ENCODE results near the gene RAB3D. TPM values are rescaled to one million over a fixed set of nuclear protein-coding genes. Genes with fewer than 3 reads are reported as not detected.
A peak's percentile ranks its signal among the peaks of the same experiment; 100 is the strongest.
"Not testable (repeated sequence)": the region's sequence is repeated elsewhere in the genome, so short reads cannot be mapped to it uniquely, and the experiment has no call there.

Gene RAB3D
- total RNA-seq, 1 donor from 2014 or later: 9.4 TPM

- DNase-seq (ENCODE audit: missing footprints): peak; percentile 98
- intact Hi-C loops (cut with DNase I): loop anchor here (2.0 kb wide), 2 partner anchors 28 to 52 kb away; partner anchors contain the start of gene SWSAP1
- ATAC-seq: peak; percentile 95
Observed at GRCh38 chr19:11346104-11346940, 6.9 kb upstream of the RAB3D start, which contains the start of the genes CCDC159 and TMEM205. Gene CCDC159, plus strand, starts transcription at chr19:11346519. Its CDS starts 88 bp downstream, at chr19:11346607. Gene TMEM205, minus strand, starts transcription at chr19:11346268. Its CDS starts 649 bp downstream, at chr19:11345619.

DNA sequence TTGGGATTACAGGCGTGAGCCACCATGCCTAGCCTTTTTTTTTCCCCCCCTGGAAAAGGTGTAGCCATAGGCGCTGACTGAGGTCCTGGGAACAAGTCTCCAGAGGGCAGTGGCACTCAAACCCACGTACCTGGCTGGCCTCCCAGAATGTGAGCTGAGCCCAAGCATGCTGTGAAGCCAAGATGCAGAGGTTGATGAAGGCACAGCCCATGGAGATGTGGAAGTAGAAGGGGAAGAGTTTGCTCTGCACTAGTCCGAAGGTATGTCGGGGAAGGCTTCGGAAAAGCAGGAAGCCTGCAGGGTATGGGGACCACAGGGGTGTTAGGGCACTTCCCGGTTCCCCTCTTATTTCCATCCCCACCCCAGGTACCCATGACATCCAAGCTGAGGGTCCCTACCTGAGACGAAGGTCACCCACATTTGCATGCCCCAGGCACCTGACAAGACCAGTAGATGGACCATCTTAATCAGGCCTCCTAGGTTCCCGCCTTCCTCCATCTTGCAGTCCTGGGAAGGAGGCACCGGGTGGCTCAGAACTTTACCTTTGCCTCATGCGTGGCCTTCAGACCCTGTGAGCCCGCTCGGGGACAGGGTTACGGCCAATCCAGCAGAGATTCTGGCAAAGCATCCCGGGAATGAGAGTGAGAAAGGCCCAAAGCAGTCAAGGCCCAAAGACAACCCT is 5.8 kb upstream of the RAB3D start:
- DNase-seq (ENCODE audit: missing footprints): no peak
- ATAC-seq: no peak
- intact Hi-C loops (cut with DNase I): no loop called here

- DNase-seq (ENCODE audit: missing footprints): no peak
- ATAC-seq: no peak
- intact Hi-C loops (cut with DNase I): no loop called here
Observed at GRCh38 chr19:11342429-11342828, 3.0 kb upstream of the RAB3D start.

- intact Hi-C loops (cut with DNase I); ATAC-seq; DNase-seq (ENCODE audit: missing footprints): not testable (repeated sequence)
Observed at GRCh38 chr19:11340099-11340467, 626 bp upstream of the RAB3D start.

GRCh38 chr19:11338569-11339253 is 746 bp downstream of the RAB3D start:
- ATAC-seq (peak; percentile 4), DNase-seq (ENCODE audit: missing footprints) (no peak)
- intact Hi-C loops (cut with DNase I): no loop called here

- no peak for ATAC-seq
- no peak for DNase-seq (ENCODE audit: missing footprints)
- intact Hi-C loops (cut with DNase I): no loop called here
Observed at GRCh38 chr19:11338121-11338520, 1.3 kb downstream of the RAB3D start.

DNA sequence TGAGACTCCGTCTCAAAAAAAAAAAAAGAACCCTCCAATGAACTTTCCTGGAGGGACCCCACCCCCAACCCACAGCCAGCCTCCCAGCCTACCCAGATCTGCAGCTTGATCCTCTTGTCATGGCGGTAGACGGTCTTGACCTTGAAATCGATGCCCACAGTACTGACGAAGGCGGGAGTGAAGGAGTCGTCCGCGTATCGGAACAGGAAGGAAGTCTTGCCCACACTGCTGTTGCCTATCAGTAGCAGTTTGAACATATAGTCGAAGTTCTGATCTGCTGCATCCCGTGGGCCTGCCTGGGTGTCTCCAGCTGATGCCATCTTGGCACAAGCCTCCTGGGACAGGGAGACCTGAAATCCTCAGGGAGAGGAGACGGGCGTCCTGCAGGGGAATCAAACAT is 2.4 kb downstream of the RAB3D start:
- DNase-seq (ENCODE audit: missing footprints): no peak
- no peak for ATAC-seq
- intact Hi-C loops (cut with DNase I): no loop called here

DNA sequence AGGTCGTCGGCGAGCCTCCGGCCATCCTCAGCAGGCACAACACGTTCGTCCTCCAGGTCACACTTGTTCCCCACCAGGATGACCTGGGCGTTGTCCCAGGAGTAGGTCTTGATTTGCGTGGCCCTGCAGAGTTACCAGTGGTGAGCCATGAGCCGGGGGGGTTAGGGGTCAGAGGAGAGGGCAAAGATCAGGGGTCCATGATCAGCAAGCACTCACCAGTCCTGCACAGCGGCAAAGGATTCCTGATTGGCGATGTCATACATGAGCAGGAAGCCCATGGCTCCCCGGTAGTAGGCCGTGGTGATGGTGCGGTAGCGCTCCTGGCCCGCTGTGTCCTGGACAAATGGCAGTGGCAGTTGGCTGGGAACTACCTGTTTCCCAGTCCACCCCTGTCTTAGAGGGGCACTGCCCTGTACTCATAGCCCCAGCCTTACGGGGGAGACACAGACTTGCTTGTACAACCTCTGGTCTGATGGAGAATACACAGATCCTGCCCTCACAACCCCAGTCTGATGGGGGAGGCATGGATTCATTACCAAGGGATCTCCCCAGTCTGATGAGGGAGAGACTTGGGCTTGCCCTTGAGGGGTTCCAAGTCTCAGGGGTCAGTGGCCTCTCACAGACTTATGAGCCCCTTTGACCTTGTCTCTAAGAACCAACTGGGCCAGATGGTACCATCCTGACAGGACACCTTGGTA is 3.9 kb downstream of the RAB3D start:
- intact Hi-C loops (cut with DNase I): no loop called here
- no peak for ATAC-seq
- no peak for DNase-seq (ENCODE audit: missing footprints)

DNA sequence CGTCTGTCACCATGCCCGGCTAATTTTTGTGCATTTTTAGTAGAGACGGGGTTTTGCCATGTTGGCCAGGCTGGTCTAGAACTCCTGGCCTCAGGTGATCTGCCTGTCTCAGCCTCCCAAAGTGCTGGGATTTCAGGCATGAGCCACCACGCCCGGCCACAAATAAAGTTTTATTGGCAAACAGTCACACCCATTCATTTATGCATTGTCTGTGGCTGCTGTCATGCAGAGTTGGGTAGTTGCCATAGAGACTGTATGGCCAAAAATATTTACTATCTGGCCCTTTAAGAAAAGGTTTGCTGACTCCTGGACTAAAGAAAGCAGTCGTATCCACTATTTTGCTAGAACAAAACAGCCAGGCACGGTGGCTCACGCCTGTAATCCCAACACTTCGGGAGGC is 5.6 kb downstream of the RAB3D start:
- intact Hi-C loops (cut with DNase I); DNase-seq (ENCODE audit: missing footprints); ATAC-seq: not testable (repeated sequence)

DNA sequence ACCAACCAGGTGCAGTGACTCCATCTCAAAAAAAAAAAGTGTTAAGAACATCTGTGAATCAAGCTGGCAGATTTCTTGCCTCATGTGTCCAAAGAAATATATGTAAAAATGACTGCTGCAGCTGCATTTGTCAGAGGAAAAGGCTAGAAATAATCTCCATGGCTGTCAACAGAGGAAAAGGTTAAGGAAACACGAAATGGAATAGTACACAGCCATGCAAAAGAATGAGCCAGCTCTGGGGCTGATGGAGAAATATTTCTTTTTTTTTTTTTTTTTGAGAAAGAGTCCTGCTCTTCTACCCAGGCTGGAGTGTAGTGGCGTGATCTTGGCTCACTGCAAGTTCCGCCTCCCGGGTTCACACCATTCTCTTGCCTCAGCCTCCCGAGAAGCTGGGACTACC is 6.6 kb downstream of the RAB3D start:
- intact Hi-C loops (cut with DNase I): no loop called here
- no peak for DNase-seq (ENCODE audit: missing footprints)
- no peak for ATAC-seq

DNA sequence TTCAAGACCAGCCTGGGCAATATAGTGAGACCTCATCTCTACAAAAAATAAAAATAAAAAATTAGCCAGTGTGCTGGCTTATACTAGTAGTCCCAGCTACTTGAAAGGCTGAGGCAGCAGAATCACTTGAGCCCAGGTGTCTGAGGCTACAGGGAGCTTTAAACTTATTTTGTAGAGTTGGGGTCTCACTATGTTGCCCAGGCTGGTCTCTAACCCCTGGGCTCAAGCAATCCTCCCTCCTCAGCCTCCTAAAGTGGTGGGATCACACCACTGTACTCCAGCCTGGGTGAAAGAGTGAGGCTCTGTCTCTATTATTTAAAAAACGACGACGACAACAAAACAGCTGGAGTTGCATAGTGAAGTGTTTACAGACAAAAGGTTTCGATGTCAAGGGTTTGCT is 8.0 kb downstream of the RAB3D start:
- intact Hi-C loops (cut with DNase I): no loop called here
- ATAC-seq: no peak

GRCh38 chr19:11330127-11330526 is 9.3 kb downstream of the RAB3D start:
- intact Hi-C loops (cut with DNase I): no loop called here
- ATAC-seq: no peak
- no peak for DNase-seq (ENCODE audit: missing footprints)

More for the DNA sequence above, 8.0 kb downstream of the RAB3D start:
- DNase-seq (ENCODE audit: missing footprints): no peak

GRCh38 chr19:11325544-11325943 is 13.9 kb downstream of the RAB3D start:
- intact Hi-C loops (cut with DNase I): no loop called here
- DNase-seq (ENCODE audit: missing footprints): no peak
- no peak for ATAC-seq

GRCh38 chr19:11324748-11325389 is 14.6 kb downstream of the RAB3D start:
- no peak for DNase-seq (ENCODE audit: missing footprints)
- intact Hi-C loops (cut with DNase I): no loop called here
- peak; percentile 5 for ATAC-seq

- intact Hi-C loops (cut with DNase I): no loop called here
- ATAC-seq: peak; percentile 91
- DNase-seq (ENCODE audit: missing footprints): peak; percentile 90
Observed at GRCh38 chr19:11324079-11324661, 15.3 kb downstream of the RAB3D start.

DNA sequence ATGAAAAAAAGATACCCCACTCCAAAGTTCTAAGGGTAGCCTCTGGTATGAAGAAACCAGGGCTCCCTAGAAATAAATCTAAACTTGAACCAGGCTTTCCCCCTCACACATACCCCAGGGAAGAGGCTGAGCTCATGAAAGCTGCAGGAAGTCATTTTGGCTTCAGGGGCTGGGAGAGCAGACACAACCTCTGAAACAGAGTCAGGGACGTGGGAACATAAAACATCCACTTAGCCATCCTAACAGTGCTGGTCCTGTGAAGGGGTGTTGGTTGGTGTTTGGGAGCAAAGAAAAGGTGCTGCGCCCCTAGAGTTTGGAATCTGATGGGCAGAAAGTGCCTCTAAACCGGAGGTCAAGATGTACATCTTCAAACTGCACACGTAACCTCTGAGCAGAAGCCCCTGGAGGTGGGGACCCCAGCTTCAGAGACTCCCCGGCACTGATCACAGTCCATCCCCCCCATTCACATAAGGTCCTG is 15.8 kb downstream of the RAB3D start:
- ATAC-seq (peak; percentile 6), DNase-seq (ENCODE audit: missing footprints) (no peak)
- intact Hi-C loops (cut with DNase I): no loop called here

DNA sequence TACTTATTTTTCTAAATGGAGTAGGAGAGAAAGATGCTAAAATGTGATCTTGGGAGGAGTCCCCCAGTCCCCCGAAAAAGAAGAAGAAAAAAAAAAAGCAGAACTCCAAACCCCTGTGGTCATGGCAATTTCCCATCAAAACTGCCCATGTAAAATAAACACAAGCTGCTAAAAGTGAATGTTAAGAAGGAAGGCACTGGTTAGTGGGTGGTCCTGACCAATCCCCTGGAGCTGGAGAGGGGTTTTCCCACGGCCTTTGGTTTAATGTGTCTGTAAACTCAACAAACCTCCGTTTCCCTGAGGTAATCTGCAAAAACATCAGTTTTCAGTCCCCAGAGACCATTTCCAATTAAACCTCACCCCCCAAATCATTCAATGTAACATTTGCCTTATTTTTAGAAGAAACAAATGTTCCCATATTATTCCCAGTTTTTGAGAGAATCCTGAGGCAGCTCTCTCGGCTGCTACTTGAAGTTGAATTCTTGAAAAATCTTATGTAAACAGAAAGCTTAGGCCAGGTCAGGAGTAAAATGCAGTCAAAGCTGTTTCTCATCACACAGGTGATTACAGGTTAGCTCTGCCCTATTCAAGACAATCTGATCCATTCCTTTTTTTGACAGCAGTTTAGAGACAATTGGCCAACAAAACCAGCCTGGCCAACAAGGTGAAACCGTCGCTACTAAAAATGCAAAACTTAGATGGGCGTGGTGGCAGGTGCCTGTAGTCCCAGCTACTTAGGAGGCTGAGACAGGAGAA is 17.0 kb downstream of the RAB3D start:
- ATAC-seq (no peak), DNase-seq (ENCODE audit: missing footprints) (no peak)
- intact Hi-C loops (cut with DNase I): no loop called here

All from Right ventricle myocardium inferior (tissue), 1 donor.